ENCODE results near the gene MXD3. TPM values are rescaled to one million over a fixed set of nuclear protein-coding genes. Genes with fewer than 3 reads are reported as not detected.
A peak's percentile ranks its signal among the peaks of the same experiment; 100 is the strongest.

Gene MXD3
- total and polyA plus RNA-seq, 2 donors (not counting 1 experiment from before 2014, with no cell fraction given) = 11.5 to 14.8 TPM

DNA sequence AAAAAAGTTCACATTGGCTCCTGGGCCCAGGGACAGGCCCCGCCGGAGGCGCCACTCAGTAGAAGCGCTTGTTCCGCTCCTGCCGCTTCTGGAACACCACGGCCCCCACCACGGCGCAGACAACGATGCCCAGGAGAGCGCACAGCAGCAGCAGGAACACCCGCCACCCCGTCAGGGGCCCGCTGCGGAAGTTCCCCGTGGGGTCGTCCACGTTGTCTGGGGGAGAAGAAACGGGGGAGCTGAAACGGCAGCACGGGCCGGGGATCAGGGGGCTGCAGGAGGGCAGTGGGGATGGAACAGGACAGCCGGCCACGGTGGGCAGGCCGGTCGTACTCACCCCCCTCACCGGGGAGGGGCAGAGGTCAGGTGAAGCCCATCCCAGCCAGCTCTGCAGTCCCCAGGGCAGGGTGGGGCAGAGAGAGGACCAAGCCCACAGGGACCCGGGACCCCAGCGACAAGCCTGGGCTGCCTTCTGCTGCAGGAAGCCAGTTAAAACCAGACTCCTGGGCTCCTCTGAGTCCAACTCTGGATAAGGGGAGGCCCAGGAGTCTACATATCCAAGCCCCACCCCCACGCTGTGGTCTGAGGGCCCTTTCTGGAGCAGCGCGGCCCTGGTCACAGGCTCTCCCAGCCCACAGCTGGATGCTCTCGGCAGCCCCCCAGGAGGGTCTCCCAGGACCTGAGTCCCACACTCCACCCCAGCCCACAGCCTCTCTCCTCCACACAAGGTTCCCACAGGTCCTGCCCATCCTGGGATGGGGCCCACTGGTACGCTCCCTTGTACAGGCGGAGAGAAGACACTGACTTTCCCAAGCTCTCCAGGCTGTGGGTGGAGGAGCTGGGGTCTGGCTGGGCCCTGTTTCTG lies 20.6 kb upstream of the MXD3 start:
- Histone ChIP-seq H3K4me1 (ENCODE audit: control insufficient read depth in 2 of 2, insufficient read depth in 2 of 2, low read length in 2 of 2) (peaks cover 16 to 25% of the 10 kb centered on the region in 2 donors), H3K27ac (ENCODE audit: low read length in 2 of 2) (peak overlapping the region; percentile 15 to 65), H4K20me1 (ENCODE audit: control insufficient read depth, insufficient read depth, low read length, poor library complexity, severe bottlenecking) (peaks cover 17% of the 10 kb centered on the region), H3K4me2 (replicated peaks; ENCODE audit: low read depth, low read length, poor library complexity, severe bottlenecking) (peak overlapping the region; percentile 62), H3K9me3 (ENCODE audit: control extremely low read depth in 1 of 3, control insufficient read depth in 2 of 3, insufficient read depth in 1 of 3, low read length in 2 of 3) (no peaks in the 10 kb centered on the region), H3K9ac (ENCODE audit: low read length) (no peak overlapping the region), H3K79me2 (ENCODE audit: control insufficient read depth, insufficient read depth, low read length) (peaks cover 14% of the 10 kb centered on the region), H3K27me3 (replicated peaks in 1 of 4; ENCODE audit: control extremely low read depth in 1 of 4, control insufficient read depth in 3 of 4, insufficient read depth in 4 of 4, low read length in 3 of 4) (no peaks in the 10 kb centered on the region), H3K36me3 (replicated peaks in 1 of 2; ENCODE audit: control extremely low read depth in 1 of 2, control insufficient read depth in 1 of 2, extremely low read depth in 1 of 2, insufficient read depth in 2 of 2, low read length in 1 of 2) (peaks cover 2 to 69% of the 10 kb centered on the region in 2 experiments), H2AFZ (ENCODE audit: insufficient read depth, low read depth, low read length, poor library complexity, severe bottlenecking) (peak overlapping the region; percentile 54), H3K4me3 (ENCODE audit: control extremely low read depth in 1 of 5, extremely low read depth in 1 of 5, insufficient read depth in 1 of 5, low read depth in 2 of 5, low read length in 4 of 5) (no peak overlapping the region)
- H3K27me3 Mint-ChIP-seq = no peaks in the 10 kb centered on the region
- ATAC-seq (ENCODE audit: low read depth) = peak; percentile 15
- TF ChIP-seq, protein P1, sequence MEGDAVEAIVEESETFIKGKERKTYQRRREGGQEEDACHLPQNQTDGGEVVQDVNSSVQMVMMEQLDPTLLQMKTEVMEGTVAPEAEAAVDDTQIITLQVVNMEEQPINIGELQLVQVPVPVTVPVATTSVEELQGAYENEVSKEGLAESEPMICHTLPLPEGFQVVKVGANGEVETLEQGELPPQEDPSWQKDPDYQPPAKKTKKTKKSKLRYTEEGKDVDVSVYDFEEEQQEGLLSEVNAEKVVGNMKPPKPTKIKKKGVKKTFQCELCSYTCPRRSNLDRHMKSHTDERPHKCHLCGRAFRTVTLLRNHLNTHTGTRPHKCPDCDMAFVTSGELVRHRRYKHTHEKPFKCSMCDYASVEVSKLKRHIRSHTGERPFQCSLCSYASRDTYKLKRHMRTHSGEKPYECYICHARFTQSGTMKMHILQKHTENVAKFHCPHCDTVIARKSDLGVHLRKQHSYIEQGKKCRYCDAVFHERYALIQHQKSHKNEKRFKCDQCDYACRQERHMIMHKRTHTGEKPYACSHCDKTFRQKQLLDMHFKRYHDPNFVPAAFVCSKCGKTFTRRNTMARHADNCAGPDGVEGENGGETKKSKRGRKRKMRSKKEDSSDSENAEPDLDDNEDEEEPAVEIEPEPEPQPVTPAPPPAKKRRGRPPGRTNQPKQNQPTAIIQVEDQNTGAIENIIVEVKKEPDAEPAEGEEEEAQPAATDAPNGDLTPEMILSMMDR (IDR thresholded peaks at IDR 0.05) = no peak
- no peak for TF ChIP-seq EZH2 (IDR thresholded peaks at IDR 0.05; ENCODE audit: borderline replicate concordance, insufficient read depth, low read depth, low read length, poor library complexity, severe bottlenecking)
- WGBS (ENCODE audit: insufficient coverage) = 29% methylated on average over 33 of the region's 35 CpGs
- ChIA-PET POLR2A (no interaction called here), CTCF (interaction anchor here (0.7 to 1.5 kb wide), 6 partner anchors 14 to 169 kb away, joined by 3 to 4 read pairs (median 3); no protein-coding TSS in a partner anchor)
- H3K9me3 Mint-ChIP-seq (ENCODE audit: insufficient read depth) = no peaks in the 10 kb centered on the region
- H3K4me1 Mint-ChIP-seq = peaks cover 25% of the 10 kb centered on the region
- peak overlapping the region; percentile 63 for H3K27ac Mint-ChIP-seq
- DNase-seq = no peak
- intact Hi-C loops (cut with micrococcal nuclease) = no loop called here
- H3K4me3 Mint-ChIP-seq = peak overlapping the region; percentile 49

All from B cell (primary cell).